Keratinocyte (primary cell): ENCODE results near the gene TTC33.

Source experiments
- CTCF ChIP-seq, 3 experiments: IDR thresholded peaks in 1 of 3; conservative IDR thresholded peaks in 1 of 3; optimal IDR thresholded peaks in 1 of 3; 2 replicates in 2 of 3; 3 replicates in 1 of 3; pipeline versions ENCODE3 to v1.5.1; 2011; ENCODE audit warnings: low read length in 3 of 3, mild to moderate bottlenecking in 3 of 3, moderate library complexity in 2 of 3, control low read depth in 1 of 3, inconsistent platforms in 1 of 3; ENCODE audit not compliant: insufficient read depth in 2 of 3; ENCODE audit errors: extremely low read depth in 1 of 3
- EZH2 ChIP-seq: IDR thresholded peaks from one replicate; pipeline ENCODE4 v1.6.1; 2012; ENCODE audit warnings: inconsistent platforms, mild to moderate bottlenecking, low read length, moderate library complexity

GRCh38 chr5:40690267-40690666 lies 65.5 kb downstream of the TTC33 start:
- TF ChIP-seq CTCF (optimal IDR thresholded peaks at IDR 0.05 in 1 of 3, IDR thresholded peaks at IDR 0.05 in 1 of 3, conservative IDR thresholded peaks at IDR 0.05 in 1 of 3; ENCODE audit: extremely low read depth in 1 of 3, insufficient read depth in 2 of 3, low read length in 3 of 3): no peak
- no peak for TF ChIP-seq EZH2
